Measurements from ENCODE around the gene SHF.

The SHF gene

DNA sequence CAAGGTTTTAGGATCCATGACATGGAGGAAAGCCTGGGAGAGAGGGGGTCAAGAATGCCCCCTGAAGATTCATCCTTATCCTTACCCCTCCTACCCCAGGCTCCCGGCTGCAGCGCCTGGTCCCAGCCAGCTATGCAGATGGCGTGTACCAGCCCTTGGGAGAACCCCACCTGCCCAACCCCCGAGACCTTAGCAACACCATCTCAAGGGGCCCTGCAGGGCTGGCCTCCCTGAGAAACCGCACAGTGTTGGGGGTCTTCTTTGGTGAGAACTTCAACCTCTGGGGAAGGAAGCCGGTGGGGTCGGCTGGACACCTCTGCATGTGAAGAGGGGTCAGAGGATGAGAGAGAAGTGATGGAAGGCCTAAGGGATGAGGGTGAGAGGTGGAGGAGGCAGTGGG, 53.7 kb downstream of the SHF start:
- TF ChIP-seq, protein P1, sequence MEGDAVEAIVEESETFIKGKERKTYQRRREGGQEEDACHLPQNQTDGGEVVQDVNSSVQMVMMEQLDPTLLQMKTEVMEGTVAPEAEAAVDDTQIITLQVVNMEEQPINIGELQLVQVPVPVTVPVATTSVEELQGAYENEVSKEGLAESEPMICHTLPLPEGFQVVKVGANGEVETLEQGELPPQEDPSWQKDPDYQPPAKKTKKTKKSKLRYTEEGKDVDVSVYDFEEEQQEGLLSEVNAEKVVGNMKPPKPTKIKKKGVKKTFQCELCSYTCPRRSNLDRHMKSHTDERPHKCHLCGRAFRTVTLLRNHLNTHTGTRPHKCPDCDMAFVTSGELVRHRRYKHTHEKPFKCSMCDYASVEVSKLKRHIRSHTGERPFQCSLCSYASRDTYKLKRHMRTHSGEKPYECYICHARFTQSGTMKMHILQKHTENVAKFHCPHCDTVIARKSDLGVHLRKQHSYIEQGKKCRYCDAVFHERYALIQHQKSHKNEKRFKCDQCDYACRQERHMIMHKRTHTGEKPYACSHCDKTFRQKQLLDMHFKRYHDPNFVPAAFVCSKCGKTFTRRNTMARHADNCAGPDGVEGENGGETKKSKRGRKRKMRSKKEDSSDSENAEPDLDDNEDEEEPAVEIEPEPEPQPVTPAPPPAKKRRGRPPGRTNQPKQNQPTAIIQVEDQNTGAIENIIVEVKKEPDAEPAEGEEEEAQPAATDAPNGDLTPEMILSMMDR (IDR thresholded peaks at IDR 0.05; ENCODE audit: low read depth, low read length), result no peak
- no peak overlapping the region for H3K4me3 ChIP-seq (replicated peaks in 1 of 2; ENCODE audit: low read depth in 2 of 2, low read length in 2 of 2)
- no peak for DNase-seq (ENCODE audit: low read depth in 2 of 2)

DNA sequence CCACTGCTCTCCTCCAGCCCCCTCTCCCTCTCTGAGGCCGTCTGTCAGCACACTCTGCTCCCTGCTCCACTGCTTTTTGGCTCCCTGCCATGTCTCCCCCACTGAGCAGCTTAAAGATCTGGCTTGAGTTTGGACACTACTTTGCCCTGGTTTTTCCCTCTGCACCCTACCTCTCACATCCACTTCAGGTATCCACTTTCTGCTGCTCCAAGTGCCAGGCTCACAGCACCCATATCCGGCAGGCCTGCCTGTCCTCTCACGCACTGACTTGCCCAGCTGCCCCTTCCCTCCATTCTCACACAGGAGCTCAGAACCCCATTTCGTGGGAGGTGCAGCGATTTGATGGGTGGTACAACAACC, 54.2 kb downstream of the SHF start:
- TF ChIP-seq, protein P1 (IDR thresholded peaks at IDR 0.05; ENCODE audit: low read depth, low read length), result no peak
- DNase-seq (ENCODE audit: low read depth in 2 of 2), result no peak
- no peak overlapping the region for H3K4me3 ChIP-seq (replicated peaks in 1 of 2; ENCODE audit: low read depth in 2 of 2, low read length in 2 of 2)

DNA sequence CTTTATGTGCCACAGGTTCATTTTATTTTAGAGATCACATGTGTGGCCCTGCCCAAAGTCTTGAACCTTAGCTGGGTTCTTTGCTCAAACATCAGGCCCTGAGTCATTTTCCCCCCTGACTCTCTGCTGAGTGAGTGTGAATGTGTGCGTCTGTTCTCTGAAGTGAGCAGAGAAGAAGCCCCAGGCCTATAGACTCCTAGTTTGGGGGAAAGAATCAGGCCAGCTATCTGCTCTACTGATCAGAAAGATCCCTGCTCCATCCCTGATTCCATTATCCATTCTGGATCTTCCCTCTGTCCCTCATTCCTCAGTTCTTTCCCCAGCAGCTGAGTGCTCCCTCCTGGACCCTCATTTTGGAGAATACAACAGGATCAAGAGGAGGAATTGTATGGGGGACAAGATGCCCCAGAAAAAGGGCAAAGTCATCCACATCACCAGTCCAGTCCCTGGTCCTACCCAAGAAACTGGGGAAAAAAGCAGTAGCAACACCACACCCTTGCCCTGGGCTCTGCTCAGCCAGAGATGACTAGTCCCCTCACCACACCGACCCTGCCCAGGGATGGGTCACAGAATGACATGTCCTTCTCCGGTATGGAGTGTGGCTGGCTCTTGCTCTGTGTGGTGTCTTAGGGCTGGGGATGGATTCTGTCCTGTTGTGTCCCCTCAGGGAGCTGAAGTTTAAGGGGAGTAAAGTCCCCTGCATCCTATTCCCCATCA, 54.8 kb downstream of the SHF start:
- TF ChIP-seq, protein P1 (IDR thresholded peaks at IDR 0.05; ENCODE audit: low read depth, low read length), result no peak
- no peak overlapping the region for H3K4me3 ChIP-seq (replicated peaks in 1 of 2; ENCODE audit: low read depth in 2 of 2, low read length in 2 of 2)
- no peak for DNase-seq (ENCODE audit: low read depth in 2 of 2)

DNA sequence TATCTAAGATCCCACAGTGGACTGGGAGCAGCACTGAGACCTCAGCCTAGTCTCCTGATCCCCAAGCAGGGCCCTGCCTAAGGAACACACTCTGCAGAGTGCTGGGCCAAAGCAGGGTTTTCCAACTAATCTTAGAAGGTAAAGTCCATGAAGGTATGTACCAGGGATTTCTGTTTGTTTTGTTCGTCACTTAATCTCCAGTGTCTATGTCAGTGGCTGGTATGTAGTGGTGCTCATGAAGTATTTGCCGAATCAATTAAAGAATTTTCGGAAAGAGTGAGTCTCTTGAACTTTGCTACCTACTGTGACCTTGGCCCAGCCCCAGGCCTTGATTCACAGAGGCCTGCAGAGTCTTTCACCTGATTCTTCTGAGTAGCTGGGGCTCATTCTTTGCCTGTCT, 56.3 kb downstream of the SHF start:
- no peak overlapping the region for H3K4me3 ChIP-seq (replicated peaks in 1 of 2; ENCODE audit: low read depth in 2 of 2, low read length in 2 of 2)
- no peak for DNase-seq (ENCODE audit: low read depth in 2 of 2)

DNA sequence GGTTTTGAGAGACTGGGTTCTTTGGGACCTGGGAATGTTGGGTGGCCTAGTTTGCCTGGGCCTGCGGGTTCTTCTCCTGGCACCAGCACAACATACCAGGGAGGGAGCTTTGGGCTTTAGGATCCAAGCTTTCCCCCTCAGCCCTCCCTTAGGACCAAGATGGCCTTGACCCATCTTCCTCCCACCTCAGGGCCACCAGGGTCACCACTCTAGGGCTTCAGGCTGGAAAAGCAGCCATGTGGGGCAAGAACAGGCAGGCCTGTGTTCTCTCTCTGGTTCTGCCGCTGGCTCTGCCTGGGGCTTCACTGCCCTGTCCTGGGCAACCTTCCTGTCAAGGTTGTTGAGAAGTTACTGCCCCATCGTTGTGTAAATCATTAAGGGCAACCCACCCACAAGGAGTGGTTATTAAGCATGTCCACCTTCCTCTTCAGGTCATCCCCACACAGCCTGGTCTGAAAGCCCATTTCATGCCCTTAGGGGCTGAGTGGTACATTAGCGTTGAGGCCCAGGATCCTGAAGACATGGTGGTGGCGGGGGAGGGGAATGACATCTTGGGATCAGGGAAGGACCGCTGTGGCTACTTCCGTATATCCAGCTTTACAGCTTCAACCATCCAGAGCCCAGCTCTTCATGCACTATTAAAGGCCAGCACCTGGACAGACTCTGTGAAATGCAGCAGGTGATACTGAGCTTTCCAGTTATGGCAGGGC, 57.3 kb downstream of the SHF start:
- no peak for DNase-seq (ENCODE audit: low read depth in 2 of 2)
- TF ChIP-seq, protein P1 (IDR thresholded peaks at IDR 0.05; ENCODE audit: low read depth, low read length), result no peak
- no peak overlapping the region for H3K4me3 ChIP-seq (replicated peaks in 1 of 2; ENCODE audit: low read depth in 2 of 2, low read length in 2 of 2)

More for the DNA sequence above, 56.3 kb downstream of the SHF start:
- TF ChIP-seq, protein P1 (IDR thresholded peaks at IDR 0.05; ENCODE audit: low read depth, low read length), result no peak

DNA sequence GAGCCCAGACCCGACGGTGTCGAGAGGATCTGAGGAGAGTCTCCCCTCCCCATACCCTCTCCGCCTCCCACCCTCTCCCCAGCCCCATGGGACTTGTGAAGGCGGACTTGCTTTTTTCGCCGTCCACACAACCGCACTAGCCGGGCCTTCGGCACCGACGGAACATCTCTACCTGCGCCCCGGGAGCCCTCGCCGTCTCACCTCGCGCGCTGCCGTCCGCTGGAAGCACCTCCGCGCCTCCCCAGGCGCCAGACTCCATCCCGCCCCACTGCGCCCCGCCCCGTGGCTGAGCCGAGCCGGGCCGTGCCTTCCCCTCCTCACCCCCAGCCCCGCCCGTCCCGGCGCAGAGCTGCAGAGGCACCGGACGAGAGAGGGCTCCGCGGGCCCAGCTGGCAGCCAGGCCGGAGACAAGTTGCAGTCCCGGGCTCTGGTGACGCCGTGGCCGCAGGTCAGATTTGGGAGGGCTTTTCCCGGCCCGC, 58.1 kb downstream of the SHF start, which contains the start of the genes DUOX1 and DUOXA1:
DUOX1 (plus strand) TSS at position 344 of the 479 bp plus-strand sequence. CDS start 1,973 bp downstream, outside the sequence.
DUOXA1 (minus strand) TSS at position 229 of the 479 bp plus-strand sequence. CDS start 6,865 bp downstream, outside the sequence.
- TF ChIP-seq, protein P1 (IDR thresholded peaks at IDR 0.05; ENCODE audit: low read depth, low read length), result no peak
- no peak within 1 kb of the TSS for H3K4me3 ChIP-seq (replicated peaks in 1 of 2; ENCODE audit: low read depth in 2 of 2, low read length in 2 of 2)
- no peak for DNase-seq (ENCODE audit: low read depth in 2 of 2)

All from cardiac fibroblast (primary cell).